HEK293 (cell line): ENCODE results near the gene WHRN.

ENCODE experiments used
- CTCF ChIA-PET: fragments of 350-600 bp; formaldehyde crosslinking; extraction: SDS; loops from one replicate; lab custom pipeline; 2021; ENCODE audit warnings: antibody characterized with exemption; lab: Yijun Ruan, JAX
- POLR2A ChIA-PET: fragments of 300-600 bp; formaldehyde crosslinking; extraction: SDS; loops from one replicate; lab custom pipeline; 2020; ENCODE audit warnings: antibody characterized with exemption, inconsistent platforms; lab: Yijun Ruan, JAX
- H3K27ac ChIP-seq: fragments of 200-500 bp; sonication (Bioruptor generic); 2 replicates; pipeline ENCODE4 v1.5.1; 2014; ENCODE audit warnings: low read depth, low read length, control low read depth, inconsistent platforms; ENCODE audit errors: extremely low read depth
- H3K36me3 ChIP-seq, 2 experiments: fragments of 200-500 bp in 1 of 2; sonication (Bioruptor generic) in 1 of 2; 1 replicate in 1 of 2; 2 replicates in 1 of 2; pipeline ENCODE4 v1.5.1; 2014 to 2017; ENCODE audit warnings: inconsistent platforms in 2 of 2, low read length in 2 of 2; ENCODE audit not compliant: control insufficient read depth in 2 of 2, insufficient read depth in 1 of 2
- H3K4me1 ChIP-seq: fragments of 200-500 bp; sonication (Bioruptor generic); 2 replicates; pipeline ENCODE4 v1.5.1; 2014; ENCODE audit warnings: mild to moderate bottlenecking, low read length, inconsistent platforms; ENCODE audit not compliant: control insufficient read depth, insufficient read depth
- H3K4me3 ChIP-seq: 2 replicates; pipeline ENCODE4 v1.5.1; 2011; ENCODE audit warnings: low read depth, mild to moderate bottlenecking, control low read depth, low read length, moderate library complexity
- H3K9me3 ChIP-seq: fragments of 200-500 bp; sonication (Bioruptor generic); 2 replicates; pipeline ENCODE4 v1.5.1; 2014; ENCODE audit warnings: low read depth, low read length, inconsistent platforms; ENCODE audit not compliant: control insufficient read depth, insufficient read depth
- GLIS1 ChIP-seq: fragments of 450-650 bp; formaldehyde crosslinking; IDR thresholded peaks from 2 replicates; pipeline ENCODE4 v1.5.1; 2016; ENCODE audit warnings: missing biosample characterization, missing genetic modification characterization
- HOXC10 ChIP-seq: sonication (generic); formaldehyde crosslinking; IDR thresholded peaks from 2 replicates; pipeline ENCODE4 v1.8.1; 2023; ENCODE audit warnings: mild to moderate bottlenecking, missing genetic modification reagents
- OVOL3 ChIP-seq: fragments of 450-650 bp; formaldehyde crosslinking; IDR thresholded peaks from 2 replicates; pipeline ENCODE4 v1.5.1; 2016; ENCODE audit warnings: missing biosample characterization, missing genetic modification characterization
- RBAK ChIP-seq: fragments of 450-650 bp; formaldehyde crosslinking; IDR thresholded peaks from 2 replicates; pipeline ENCODE4 v1.5.1; 2016; ENCODE audit warnings: missing biosample characterization, missing genetic modification characterization
- REST ChIP-seq: fragments of 450-650 bp; formaldehyde crosslinking; IDR thresholded peaks from 2 replicates; pipeline ENCODE4 v1.5.1; 2016; ENCODE audit warnings: missing biosample characterization, missing genetic modification characterization
- SP3 ChIP-seq: fragments of 450-650 bp; formaldehyde crosslinking; IDR thresholded peaks from 2 replicates; pipeline ENCODE4 v1.5.1; 2016; ENCODE audit warnings: missing biosample characterization, missing genetic modification characterization
- YY2 ChIP-seq: fragments of 450-650 bp; formaldehyde crosslinking; IDR thresholded peaks from 2 replicates; pipeline ENCODE4 v1.5.1; 2016; ENCODE audit warnings: missing biosample characterization, missing genetic modification characterization
- ZBTB10 ChIP-seq: fragments of 450-650 bp; formaldehyde crosslinking; IDR thresholded peaks from 2 replicates; pipeline ENCODE4 v1.5.1; 2016; ENCODE audit warnings: missing biosample characterization, missing genetic modification characterization
- ZBTB20 ChIP-seq: fragments of 450-650 bp; formaldehyde crosslinking; IDR thresholded peaks from 2 replicates; pipeline ENCODE4 v1.5.1; 2016; ENCODE audit warnings: missing biosample characterization, missing genetic modification characterization
- ZIC2 ChIP-seq: fragments of 450-650 bp; formaldehyde crosslinking; IDR thresholded peaks from 2 replicates; pipeline ENCODE4 v1.5.1; 2016; ENCODE audit warnings: missing biosample characterization, missing genetic modification characterization
- ZNF112 ChIP-seq: fragments of 450-650 bp; formaldehyde crosslinking; IDR thresholded peaks from 2 replicates; pipeline ENCODE4 v1.5.0; 2017; ENCODE audit warnings: missing biosample characterization, missing genetic modification characterization
- ZNF121 ChIP-seq: fragments of 450-650 bp; formaldehyde crosslinking; IDR thresholded peaks from 2 replicates; pipeline ENCODE4 v1.5.1; 2016; ENCODE audit warnings: missing biosample characterization, missing genetic modification characterization
- ZNF138 ChIP-seq: fragments of 450-650 bp; formaldehyde crosslinking; IDR thresholded peaks from 2 replicates; pipeline ENCODE4 v1.5.1; 2016; ENCODE audit warnings: missing biosample characterization, missing genetic modification characterization, borderline replicate concordance
- ZNF140 ChIP-seq: fragments of 450-650 bp; formaldehyde crosslinking; IDR thresholded peaks from 2 replicates; pipeline ENCODE4 v1.5.1; 2016; ENCODE audit warnings: missing biosample characterization, missing genetic modification characterization
- ZNF146 ChIP-seq: fragments of 450-650 bp; formaldehyde crosslinking; IDR thresholded peaks from 2 replicates; pipeline ENCODE4 v1.5.1; 2016; ENCODE audit warnings: missing biosample characterization, missing genetic modification characterization
- ZNF155 ChIP-seq: fragments of 450-650 bp; formaldehyde crosslinking; IDR thresholded peaks from 2 replicates; pipeline ENCODE4 v1.5.1; 2016; ENCODE audit warnings: missing biosample characterization, missing genetic modification characterization
- ZNF184 ChIP-seq: fragments of 450-650 bp; IDR thresholded peaks from 2 replicates; pipeline ENCODE4 v1.5.1; 2018; ENCODE audit warnings: missing biosample characterization, mild to moderate bottlenecking, missing genetic modification characterization
- ZNF350 ChIP-seq: fragments of 450-650 bp; formaldehyde crosslinking; IDR thresholded peaks from 2 replicates; pipeline ENCODE4 v1.5.0; 2017; ENCODE audit warnings: missing biosample characterization, mild to moderate bottlenecking, missing genetic modification characterization
- ZNF48 ChIP-seq: fragments of 450-650 bp; formaldehyde crosslinking; IDR thresholded peaks from 2 replicates; pipeline ENCODE4 v1.5.1; 2016; ENCODE audit warnings: missing biosample characterization, missing genetic modification characterization
- ZNF610 ChIP-seq: fragments of 450-650 bp; formaldehyde crosslinking; IDR thresholded peaks from 2 replicates; pipeline ENCODE4 v1.5.1; 2016; ENCODE audit warnings: missing biosample characterization, missing genetic modification characterization, borderline replicate concordance
- ZNF623 ChIP-seq: fragments of 450-650 bp; formaldehyde crosslinking; IDR thresholded peaks from 2 replicates; pipeline ENCODE4 v1.5.1; 2016; ENCODE audit warnings: missing biosample characterization, missing genetic modification characterization
- ZNF626 ChIP-seq: fragments of 450-650 bp; sonication (Bioruptor Pico); formaldehyde crosslinking; IDR thresholded peaks from 2 replicates; pipeline ENCODE4 v1.5.1; 2018; ENCODE audit warnings: missing biosample characterization, missing genetic modification characterization, inconsistent platforms
- TF ChIP-seq, protein P1 (sequence below): fragments of 450-650 bp; formaldehyde crosslinking; IDR thresholded peaks from 2 replicates; pipeline ENCODE4 v1.5.1; 2016; ENCODE audit warnings: missing biosample characterization, missing genetic modification characterization, borderline replicate concordance

WHRN gene

GRCh38 chr9:114357360-114357759 lies 147.9 kb downstream of the WHRN start (continued):
- TF ChIP-seq REST (tag by site-specific recombination) (no peak), RBAK (no peak), ZNF146 (tag by site-specific recombination) (no peak)

DNA sequence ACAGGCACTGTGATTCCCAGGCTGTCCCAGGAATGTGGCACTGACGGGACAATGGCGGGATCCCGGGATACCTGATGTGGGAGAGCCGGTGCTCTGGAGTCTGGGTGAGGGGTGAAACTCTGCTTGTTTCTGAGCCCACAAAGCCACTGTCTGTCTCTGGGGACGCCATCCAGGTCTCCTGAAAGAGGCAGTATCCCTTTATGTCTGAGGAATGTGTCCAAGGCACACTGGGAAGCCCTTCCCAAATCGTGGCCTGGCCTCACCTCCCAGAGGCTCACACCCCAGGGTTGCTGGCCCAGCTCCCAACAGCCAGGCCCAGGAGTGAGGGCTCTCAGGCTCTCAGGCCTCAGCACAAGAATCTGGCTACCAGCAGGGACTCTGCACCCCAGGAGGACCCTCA lies 148.5 kb downstream of the WHRN start:
- TF ChIP-seq HOXC10 = no peak
- TF ChIP-seq ZNF121 = no peak
- TF ChIP-seq YY2 (tag by site-specific recombination) = no peak
- TF ChIP-seq ZNF138 (tag by site-specific recombination) = no peak
- peak; percentile 91 for TF ChIP-seq ZIC2
- TF ChIP-seq ZNF140 (tag by site-specific recombination) = no peak
- TF ChIP-seq ZNF350 (tag by site-specific recombination) = no peak
- TF ChIP-seq ZNF112 (tag by site-specific recombination) = no peak
- TF ChIP-seq ZNF610 (tag by site-specific recombination) = no peak
- peak; percentile 47 for TF ChIP-seq GLIS1 (tag by site-specific recombination)
- no peak for TF ChIP-seq ZNF626 (tag by site-specific recombination)
- no peak for TF ChIP-seq OVOL3 (tag by site-specific recombination)
- TF ChIP-seq, protein P1, sequence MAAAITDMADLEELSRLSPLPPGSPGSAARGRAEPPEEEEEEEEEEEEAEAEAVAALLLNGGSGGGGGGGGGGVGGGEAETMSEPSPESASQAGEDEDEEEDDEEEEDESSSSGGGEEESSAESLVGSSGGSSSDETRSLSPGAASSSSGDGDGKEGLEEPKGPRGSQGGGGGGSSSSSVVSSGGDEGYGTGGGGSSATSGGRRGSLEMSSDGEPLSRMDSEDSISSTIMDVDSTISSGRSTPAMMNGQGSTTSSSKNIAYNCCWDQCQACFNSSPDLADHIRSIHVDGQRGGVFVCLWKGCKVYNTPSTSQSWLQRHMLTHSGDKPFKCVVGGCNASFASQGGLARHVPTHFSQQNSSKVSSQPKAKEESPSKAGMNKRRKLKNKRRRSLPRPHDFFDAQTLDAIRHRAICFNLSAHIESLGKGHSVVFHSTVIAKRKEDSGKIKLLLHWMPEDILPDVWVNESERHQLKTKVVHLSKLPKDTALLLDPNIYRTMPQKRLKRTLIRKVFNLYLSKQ (tag by site-specific recombination) = no peak
- peaks cover 0 to 14% of the 10 kb centered on the region in 2 experiments; a peak in 1 of 3 replicates for H3K36me3 ChIP-seq
- no peaks in the 10 kb centered on the region for H3K9me3 ChIP-seq
- ChIA-PET CTCF (interaction anchor here (0.7 to 1.2 kb wide), 2 partner anchors 10 to 153 kb away, joined by 3 to 5 read pairs; no protein-coding TSS in a partner anchor), POLR2A (no interaction called here)
- no peak overlapping the region for H3K27ac ChIP-seq
- H3K4me1 ChIP-seq = no peaks in the 10 kb centered on the region
- H3K4me3 ChIP-seq = no peak overlapping the region

- Histone ChIP-seq H3K36me3 (peaks cover 0 to 14% of the 10 kb centered on the region in 2 experiments; a peak in 1 of 3 replicates), H3K4me3 (no peak overlapping the region), H3K9me3 (no peaks in the 10 kb centered on the region), H3K27ac (no peak overlapping the region), H3K4me1 (no peaks in the 10 kb centered on the region)
- no peak for TF ChIP-seq SP3 (tag by site-specific recombination)
- TF ChIP-seq ZNF155 (tag by site-specific recombination) = no peak
- no peak for TF ChIP-seq ZBTB10 (tag by site-specific recombination)
- TF ChIP-seq YY2 (tag by site-specific recombination) = no peak
- no peak for TF ChIP-seq ZBTB20 (tag by site-specific recombination)
- no peak for TF ChIP-seq ZNF48 (tag by site-specific recombination)
- TF ChIP-seq ZNF184 (tag by site-specific recombination) = no peak
- TF ChIP-seq ZNF623 (tag by site-specific recombination) = no peak
- CTCF ChIA-PET = interaction anchor here (0.6 to 1.2 kb wide), 3 partner anchors 11 to 166 kb away, joined by 3 to 4 read pairs (median 3); no protein-coding TSS in a partner anchor
- POLR2A ChIA-PET = no interaction called here
Observed at GRCh38 chr9:114355821-114356220, 149.5 kb downstream of the WHRN start.
